ENCODE results near the gene MEF2C.

The MEF2C gene

GRCh38 chr5:88725454-88725853 lies 157.5 kb downstream of the MEF2C start:
- Histone ChIP-seq H3K27me3 (ENCODE audit: control insufficient read depth, insufficient read depth, low read length) (no peaks in the 10 kb centered on the region), H3K9me3 (ENCODE audit: control insufficient read depth, insufficient read depth, low read length) (no peaks in the 10 kb centered on the region), H3K27ac (ENCODE audit: low read length) (no peak overlapping the region), H3K4me3 (ENCODE audit: low read length) (no peak overlapping the region), H3K36me3 (ENCODE audit: control insufficient read depth, insufficient read depth, low read length) (no peaks in the 10 kb centered on the region), H3K4me1 (ENCODE audit: control insufficient read depth, insufficient read depth, low read length) (peaks cover 2% of the 10 kb centered on the region; the same call in 1 of the 2 replicates)
- WGBS (ENCODE audit: insufficient coverage, insufficient read length), result no CpG with 5 or more reads among the region's 3 CpGs
- DNase-seq (ENCODE audit: low read depth, low spot score), result no peak

- H3K27ac ChIP-seq (ENCODE audit: low read length), result no peak overlapping the region
- H3K27me3 ChIP-seq (ENCODE audit: control insufficient read depth, insufficient read depth, low read length), result no peaks in the 10 kb centered on the region
- peaks cover 2% of the 10 kb centered on the region; the same call in 1 of the 2 replicates for H3K4me1 ChIP-seq (ENCODE audit: control insufficient read depth, insufficient read depth, low read length)
- no peak for DNase-seq (ENCODE audit: low read depth, low spot score)
- no CpG with 5 or more reads among the region's 2 CpGs for WGBS (ENCODE audit: insufficient coverage, insufficient read length)
- no peak overlapping the region for H3K4me3 ChIP-seq (ENCODE audit: low read length)
- H3K36me3 ChIP-seq (ENCODE audit: control insufficient read depth, insufficient read depth, low read length), result no peaks in the 10 kb centered on the region
- H3K9me3 ChIP-seq (ENCODE audit: control insufficient read depth, insufficient read depth, low read length), result no peaks in the 10 kb centered on the region
These were observed 158.8 kb downstream of the MEF2C start for GRCh38 chr5:88724201-88724600.

- Histone ChIP-seq H3K27me3 (ENCODE audit: control insufficient read depth, insufficient read depth, low read length) (no peaks in the 10 kb centered on the region), H3K27ac (ENCODE audit: low read length) (no peak overlapping the region), H3K9me3 (ENCODE audit: control insufficient read depth, insufficient read depth, low read length) (no peaks in the 10 kb centered on the region), H3K4me1 (ENCODE audit: control insufficient read depth, insufficient read depth, low read length) (peaks cover 2% of the 10 kb centered on the region; the same call in 1 of the 2 replicates), H3K36me3 (ENCODE audit: control insufficient read depth, insufficient read depth, low read length) (no peaks in the 10 kb centered on the region), H3K4me3 (ENCODE audit: low read length) (no peak overlapping the region)
- no CpG with 5 or more reads among the region's 20 CpGs for WGBS (ENCODE audit: insufficient coverage, insufficient read length)
- no peak for DNase-seq (ENCODE audit: low read depth, low spot score)
These were observed 160.4 kb downstream of the MEF2C start for GRCh38 chr5:88722546-88723073.

- H3K4me3 ChIP-seq (ENCODE audit: low read length), result no peak overlapping the region
- no peak overlapping the region for H3K27ac ChIP-seq (ENCODE audit: low read length)
- WGBS (ENCODE audit: insufficient coverage, insufficient read length), result no CpG with 5 or more reads among the region's 3 CpGs
- H3K27me3 ChIP-seq (ENCODE audit: control insufficient read depth, insufficient read depth, low read length), result no peaks in the 10 kb centered on the region
- H3K36me3 ChIP-seq (ENCODE audit: control insufficient read depth, insufficient read depth, low read length), result no peaks in the 10 kb centered on the region
- peaks cover 2% of the 10 kb centered on the region; the same call in 1 of the 2 replicates for H3K4me1 ChIP-seq (ENCODE audit: control insufficient read depth, insufficient read depth, low read length)
- DNase-seq (ENCODE audit: low read depth, low spot score), result no peak
- no peaks in the 10 kb centered on the region for H3K9me3 ChIP-seq (ENCODE audit: control insufficient read depth, insufficient read depth, low read length)
These were observed 163.6 kb downstream of the MEF2C start for GRCh38 chr5:88719434-88719833.

GRCh38 chr5:88718736-88719135 lies 164.2 kb downstream of the MEF2C start:
- Histone ChIP-seq H3K9me3 (ENCODE audit: control insufficient read depth, insufficient read depth, low read length) (no peaks in the 10 kb centered on the region), H3K36me3 (ENCODE audit: control insufficient read depth, insufficient read depth, low read length) (no peaks in the 10 kb centered on the region), H3K4me1 (ENCODE audit: control insufficient read depth, insufficient read depth, low read length) (peaks cover 2% of the 10 kb centered on the region; the same call in 1 of the 2 replicates), H3K27ac (ENCODE audit: low read length) (no peak overlapping the region), H3K27me3 (ENCODE audit: control insufficient read depth, insufficient read depth, low read length) (no peaks in the 10 kb centered on the region), H3K4me3 (ENCODE audit: low read length) (no peak overlapping the region)
- WGBS (ENCODE audit: insufficient coverage, insufficient read length), result no CpG with 5 or more reads among the region's 4 CpGs
- DNase-seq (ENCODE audit: low read depth, low spot score), result no peak

- H3K27me3 ChIP-seq (ENCODE audit: control insufficient read depth, insufficient read depth, low read length), result no peaks in the 10 kb centered on the region
- no peaks in the 10 kb centered on the region for H3K36me3 ChIP-seq (ENCODE audit: control insufficient read depth, insufficient read depth, low read length)
- H3K27ac ChIP-seq (ENCODE audit: low read length), result no peak overlapping the region
- no CpG with 5 or more reads among the region's 1 CpG for WGBS (ENCODE audit: insufficient coverage, insufficient read length)
- no peak for DNase-seq (ENCODE audit: low read depth, low spot score)
- H3K4me1 ChIP-seq (ENCODE audit: control insufficient read depth, insufficient read depth, low read length), result no peaks in the 10 kb centered on the region
- no peak overlapping the region for H3K4me3 ChIP-seq (ENCODE audit: low read length)
- H3K9me3 ChIP-seq (ENCODE audit: control insufficient read depth, insufficient read depth, low read length), result no peaks in the 10 kb centered on the region
These were observed 166.9 kb downstream of the MEF2C start for GRCh38 chr5:88716101-88716500.

- Histone ChIP-seq H3K4me1 (ENCODE audit: control insufficient read depth, insufficient read depth, low read length) (no peaks in the 10 kb centered on the region), H3K27ac (ENCODE audit: low read length) (no peak overlapping the region), H3K27me3 (ENCODE audit: control insufficient read depth, insufficient read depth, low read length) (no peaks in the 10 kb centered on the region), H3K9me3 (ENCODE audit: control insufficient read depth, insufficient read depth, low read length) (no peaks in the 10 kb centered on the region), H3K4me3 (ENCODE audit: low read length) (no peak overlapping the region), H3K36me3 (ENCODE audit: control insufficient read depth, insufficient read depth, low read length) (no peaks in the 10 kb centered on the region)
- no CpG with 5 or more reads among the region's 3 CpGs for WGBS (ENCODE audit: insufficient coverage, insufficient read length)
- no peak for DNase-seq (ENCODE audit: low read depth, low spot score)
These were observed 167.5 kb downstream of the MEF2C start for GRCh38 chr5:88715503-88715902.

- Histone ChIP-seq H3K36me3 (ENCODE audit: control insufficient read depth, insufficient read depth, low read length) (no peaks in the 10 kb centered on the region), H3K27ac (ENCODE audit: low read length) (no peak overlapping the region), H3K9me3 (ENCODE audit: control insufficient read depth, insufficient read depth, low read length) (no peaks in the 10 kb centered on the region), H3K4me3 (ENCODE audit: low read length) (no peak overlapping the region), H3K4me1 (ENCODE audit: control insufficient read depth, insufficient read depth, low read length) (no peaks in the 10 kb centered on the region), H3K27me3 (ENCODE audit: control insufficient read depth, insufficient read depth, low read length) (no peaks in the 10 kb centered on the region)
- no CpG with 5 or more reads among the region's 2 CpGs for WGBS (ENCODE audit: insufficient coverage, insufficient read length)
- DNase-seq (ENCODE audit: low read depth, low spot score), result no peak
These were observed 169.2 kb downstream of the MEF2C start for GRCh38 chr5:88713818-88714217.

- Histone ChIP-seq H3K4me1 (ENCODE audit: control insufficient read depth, insufficient read depth, low read length) (0 out of 2 replicates have a peak, but pooled peaks cover 2% of the 10 kb centered on the region), H3K9me3 (ENCODE audit: control insufficient read depth, insufficient read depth, low read length) (no peaks in the 10 kb centered on the region), H3K4me3 (ENCODE audit: low read length) (no peak overlapping the region), H3K27ac (ENCODE audit: low read length) (no peak overlapping the region), H3K36me3 (ENCODE audit: control insufficient read depth, insufficient read depth, low read length) (no peaks in the 10 kb centered on the region), H3K27me3 (ENCODE audit: control insufficient read depth, insufficient read depth, low read length) (no peaks in the 10 kb centered on the region)
- no peak for DNase-seq (ENCODE audit: low read depth, low spot score)
- no CpG with 5 or more reads among the region's 2 CpGs for WGBS (ENCODE audit: insufficient coverage, insufficient read length)
These were observed 174.1 kb downstream of the MEF2C start for GRCh38 chr5:88708682-88709398.

GRCh38 chr5:88708021-88708420 lies 175.0 kb downstream of the MEF2C start:
- no peak overlapping the region for H3K27ac ChIP-seq (ENCODE audit: low read length)
- no peaks in the 10 kb centered on the region for H3K36me3 ChIP-seq (ENCODE audit: control insufficient read depth, insufficient read depth, low read length)
- no peaks in the 10 kb centered on the region for H3K9me3 ChIP-seq (ENCODE audit: control insufficient read depth, insufficient read depth, low read length)
- H3K4me1 ChIP-seq (ENCODE audit: control insufficient read depth, insufficient read depth, low read length), result 0 out of 2 replicates have a peak, but pooled peaks cover 2% of the 10 kb centered on the region
- H3K27me3 ChIP-seq (ENCODE audit: control insufficient read depth, insufficient read depth, low read length), result no peaks in the 10 kb centered on the region
- no CpG with 5 or more reads among the region's 1 CpG for WGBS (ENCODE audit: insufficient coverage, insufficient read length)
- DNase-seq (ENCODE audit: low read depth, low spot score), result no peak
- no peak overlapping the region for H3K4me3 ChIP-seq (ENCODE audit: low read length)
